ENCODE data around the gene FANCE.
A peak's percentile ranks its signal among the peaks of the same experiment; 100 is the strongest.

Gene FANCE

GRCh38 chr6:35483893-35484645 lies 31.9 kb downstream of the FANCE start:
- DNase-seq (ENCODE audit: low read depth) = no peak
- H3K4me3 ChIP-seq (ENCODE audit: low read depth, low read length) = no peak overlapping the region
- no peak for TF ChIP-seq CTCF (conservative IDR thresholded peaks at IDR 0.05; ENCODE audit: low read depth, low read length)

- TF ChIP-seq CTCF (conservative IDR thresholded peaks at IDR 0.05; ENCODE audit: low read depth, low read length) = no peak
- no peak for DNase-seq (ENCODE audit: low read depth)
- H3K4me3 ChIP-seq (ENCODE audit: low read depth, low read length) = no peak overlapping the region
Observed at GRCh38 chr6:35484921-35485392, 32.8 kb downstream of the FANCE start.

DNA sequence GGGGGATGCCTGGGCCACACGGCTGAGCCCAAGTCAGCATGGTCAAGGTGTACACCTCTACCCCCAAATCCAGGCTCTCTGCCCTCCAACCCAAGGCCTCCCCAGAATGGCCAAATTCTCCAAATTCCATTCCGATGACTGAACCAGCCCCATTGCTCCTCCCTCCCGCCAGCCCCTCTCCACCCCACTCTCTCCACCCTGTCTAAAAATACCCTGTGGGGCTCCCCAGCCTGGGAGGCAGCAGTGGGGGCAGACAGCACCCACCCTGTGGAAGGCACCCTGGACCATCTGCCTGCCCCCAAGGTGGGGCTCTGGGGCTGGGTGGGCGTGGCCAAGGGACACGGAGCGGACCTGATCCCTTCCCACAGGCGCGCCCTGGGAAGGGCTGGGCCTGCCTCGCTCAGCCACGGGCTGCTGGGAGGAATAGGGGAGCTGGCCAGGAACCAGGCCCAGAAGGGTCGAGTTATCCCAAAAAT lies 33.3 kb downstream of the FANCE start:
- DNase-seq (ENCODE audit: low read depth) = peak; percentile 46
- TF ChIP-seq CTCF (conservative IDR thresholded peaks at IDR 0.05; ENCODE audit: low read depth, low read length) = no peak
- no peak overlapping the region for H3K4me3 ChIP-seq (ENCODE audit: low read depth, low read length)

GRCh38 chr6:35486005-35486925 lies 34.1 kb downstream of the FANCE start:
- TF ChIP-seq CTCF (conservative IDR thresholded peaks at IDR 0.05; ENCODE audit: low read depth, low read length) = no peak
- H3K4me3 ChIP-seq (ENCODE audit: low read depth, low read length) = no peak overlapping the region
- no peak for DNase-seq (ENCODE audit: low read depth)

DNA sequence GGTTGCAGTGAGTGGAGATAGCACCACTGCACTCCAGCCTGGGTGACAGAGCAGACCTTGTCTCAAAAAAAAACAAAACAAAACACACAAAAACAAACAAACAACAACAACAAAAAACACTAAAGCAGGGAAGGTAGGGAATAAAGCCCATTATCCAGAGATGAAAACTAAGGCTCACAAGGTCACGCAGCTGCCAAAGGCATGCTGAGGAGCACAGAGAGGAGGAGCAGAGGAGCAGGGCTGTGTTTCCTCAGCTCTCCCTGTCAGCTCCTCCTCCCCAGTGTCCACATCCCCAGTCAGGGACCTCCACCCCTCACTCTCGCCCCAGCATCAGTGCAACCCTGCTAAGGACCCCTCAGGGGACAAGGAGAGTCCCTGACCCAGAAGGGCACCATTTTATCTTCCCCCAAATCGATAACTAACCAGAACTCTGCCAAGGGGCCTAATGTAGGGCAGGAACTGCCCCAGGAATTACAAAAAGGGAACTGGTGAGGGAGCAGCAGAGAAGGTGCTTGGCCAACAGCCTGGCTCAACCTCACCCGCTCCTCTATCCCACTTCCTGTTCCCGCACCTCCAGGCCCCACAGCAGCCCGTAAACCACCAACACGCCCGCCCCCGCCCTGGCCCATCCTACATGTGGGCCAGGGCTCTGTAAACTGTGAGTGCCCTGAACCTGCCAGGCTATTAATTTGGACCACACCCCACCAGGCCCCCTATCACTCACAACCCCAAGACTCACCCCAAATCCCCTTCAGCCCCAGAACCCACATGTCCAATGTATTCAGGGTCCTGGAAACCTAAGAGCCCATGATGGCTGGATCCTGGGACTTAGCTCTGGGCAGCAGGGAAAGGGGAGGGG lies 35.7 kb downstream of the FANCE start:
- no peak overlapping the region for H3K4me3 ChIP-seq (ENCODE audit: low read depth, low read length)
- peak; percentile 40 for DNase-seq (ENCODE audit: low read depth)
- no peak for TF ChIP-seq CTCF (conservative IDR thresholded peaks at IDR 0.05; ENCODE audit: low read depth, low read length)

DNA sequence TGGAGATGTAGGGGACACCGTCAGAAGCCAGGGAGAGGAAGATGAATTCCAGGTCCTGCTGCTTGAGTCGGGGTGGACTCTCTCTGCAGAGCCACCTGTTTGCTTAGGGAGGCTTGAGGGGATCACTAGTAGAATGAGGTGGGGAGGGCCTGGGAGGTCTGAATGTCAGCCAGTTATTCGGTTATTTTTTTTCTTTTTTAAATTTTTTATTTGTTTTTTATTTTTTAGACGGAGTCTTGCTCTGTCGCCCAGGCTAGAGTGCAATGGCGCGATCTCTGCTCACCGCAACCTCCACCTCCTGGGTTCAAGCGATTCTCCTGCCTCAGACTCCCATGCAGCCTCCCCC lies 36.4 kb downstream of the FANCE start:
- no peak for DNase-seq (ENCODE audit: low read depth)
- TF ChIP-seq CTCF (conservative IDR thresholded peaks at IDR 0.05; ENCODE audit: low read depth, low read length) = no peak
- H3K4me3 ChIP-seq (ENCODE audit: low read depth, low read length) = no peak overlapping the region
